Tibial artery (tissue), 4 donors: ENCODE results near the gene SLCO1B3.
A peak's percentile ranks its signal among the peaks of the same experiment; 100 is the strongest.

Experiments used
- DNase-seq, 2 donors: peaks; one replicate each; pipeline ENCODE4 v3.0.0-alpha.2; 2019
- H3K27ac ChIP-seq, 2 donors: fragments of 200-600 bp; sonication (generic) in 1 of 2; 1 replicate in 1 of 2; 2 replicates in 1 of 2; pipeline ENCODE4 v1.5.1; 2018 to 2019; ENCODE audit warnings: mild to moderate bottlenecking in 1 of 2
- H3K27me3 ChIP-seq, 2 donors: fragments of 200-600 bp; sonication (generic) in 1 of 2; one replicate each; pipeline versions ENCODE4 v1.5.1 to v1.6.0; 2016 to 2019
- H3K36me3 ChIP-seq, 3 donors: fragments of 200-600 bp; sonication (generic) in 2 of 3; one replicate each; pipeline ENCODE4 v1.5.1; 2016 to 2019; ENCODE audit warnings: mild to moderate bottlenecking in 2 of 3
- H3K4me1 ChIP-seq, 4 donors: fragments of 200-600 bp; sonication (generic) in 2 of 4; 1 replicate in 3 of 4; 2 replicates in 1 of 4; pipeline ENCODE4 v1.5.1; 2016 to 2019
- H3K4me3 ChIP-seq, 2 donors: fragments of 200-600 bp; sonication (generic) in 1 of 2; 1 replicate in 1 of 2; 2 replicates in 1 of 2; pipeline ENCODE4 v1.5.1; 2018 to 2019; ENCODE audit warnings: mild to moderate bottlenecking in 2 of 2
- H3K9me3 ChIP-seq, 3 donors: fragments of 200-600 bp; sonication (generic) in 1 of 3; one replicate each; pipeline ENCODE4 v1.5.1; 2016 to 2019
- CTCF ChIP-seq, 2 experiments: fragments of 200-600 bp in 1 of 2; fragments of 450-650 bp in 1 of 2; IDR thresholded peaks; one replicate each; pipeline ENCODE4 v1.5.1; 2017 to 2019; ENCODE audit warnings: antibody characterized with exemption in 2 of 2, mild to moderate bottlenecking in 1 of 2, moderate library complexity in 1 of 2
- intact Hi-C: fragments of 100-400 bp; cut with DNase I; formaldehyde crosslinking; loops from one replicate; pipeline ENCODE4 v1.15.0; 2023; ENCODE audit warnings: low total_unique reads

The SLCO1B3 gene

GRCh38 chr12:20832911-20833310, 22.4 kb downstream of the SLCO1B3 start:
- Histone ChIP-seq H3K27me3 (no peaks in the 10 kb centered on the region), H3K36me3 (no peaks in the 10 kb centered on the region), H3K9me3 (peaks cover 0 to 4% (median 0%) of the 10 kb centered on the region in 3 donors), H3K4me3 (no peak overlapping the region), H3K4me1 (no peaks in the 10 kb centered on the region), H3K27ac (no peak overlapping the region)
- DNase-seq, result no peak
- intact Hi-C loops, result no loop called here
- no peak for TF ChIP-seq CTCF (IDR thresholded peaks at IDR 0.05)

GRCh38 chr12:20852649-20853048, 42.1 kb downstream of the SLCO1B3 start:
- Histone ChIP-seq H3K4me3 (no peak overlapping the region), H3K27ac (no peak overlapping the region), H3K9me3 (peaks cover 0 to 6% (median 4%) of the 10 kb centered on the region in 3 donors), H3K4me1 (no peaks in the 10 kb centered on the region), H3K36me3 (no peaks in the 10 kb centered on the region), H3K27me3 (no peaks in the 10 kb centered on the region)
- no peak for TF ChIP-seq CTCF (IDR thresholded peaks at IDR 0.05)
- intact Hi-C loops, result no loop called here
- no peak for DNase-seq

DNA sequence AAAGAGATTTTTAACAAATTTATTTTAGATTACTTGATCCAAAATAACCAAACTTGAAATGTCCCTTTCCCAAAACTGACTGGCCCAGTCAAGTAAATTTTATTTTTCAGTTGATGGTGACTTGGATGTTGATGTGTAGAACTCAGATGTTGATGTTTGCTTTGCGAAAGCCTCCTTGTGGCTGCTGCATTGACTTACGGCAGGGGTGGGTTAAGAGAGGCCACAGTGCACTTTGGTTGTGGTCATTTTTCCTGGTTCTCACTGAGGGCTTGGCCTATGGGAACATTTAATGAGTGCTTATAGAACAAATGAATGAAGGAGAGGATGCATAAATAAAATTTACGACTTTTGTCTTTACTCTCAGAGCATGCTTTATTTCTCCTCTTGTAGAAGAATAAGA, 52.6 kb downstream of the SLCO1B3 start:
- Histone ChIP-seq H3K9me3 (no peaks in the 10 kb centered on the region), H3K4me1 (no peaks in the 10 kb centered on the region), H3K36me3 (no peaks in the 10 kb centered on the region), H3K27me3 (no peaks in the 10 kb centered on the region), H3K27ac (no peak overlapping the region), H3K4me3 (no peak overlapping the region)
- DNase-seq, result no peak
- TF ChIP-seq CTCF (IDR thresholded peaks at IDR 0.05), result no peak
- intact Hi-C loops, result no loop called here

GRCh38 chr12:20865873-20866272, 55.4 kb downstream of the SLCO1B3 start:
- TF ChIP-seq CTCF (IDR thresholded peaks at IDR 0.05), result no peak
- H3K36me3 ChIP-seq, result no peaks in the 10 kb centered on the region
- H3K27me3 ChIP-seq, result no peaks in the 10 kb centered on the region
- no peaks in the 10 kb centered on the region for H3K9me3 ChIP-seq
- H3K4me3 ChIP-seq, result no peak overlapping the region
- no peak overlapping the region for H3K27ac ChIP-seq
- H3K4me1 ChIP-seq, result no peaks in the 10 kb centered on the region
- DNase-seq, result no peak
- intact Hi-C loops, result no loop called here

GRCh38 chr12:20868277-20868676, 57.8 kb downstream of the SLCO1B3 start:
- DNase-seq, result no peak
- Histone ChIP-seq H3K36me3 (no peaks in the 10 kb centered on the region), H3K4me1 (no peaks in the 10 kb centered on the region), H3K4me3 (no peak overlapping the region), H3K27ac (no peak overlapping the region), H3K27me3 (no peaks in the 10 kb centered on the region), H3K9me3 (no peaks in the 10 kb centered on the region)
- no peak for TF ChIP-seq CTCF (IDR thresholded peaks at IDR 0.05)
- intact Hi-C loops, result no loop called here

DNA sequence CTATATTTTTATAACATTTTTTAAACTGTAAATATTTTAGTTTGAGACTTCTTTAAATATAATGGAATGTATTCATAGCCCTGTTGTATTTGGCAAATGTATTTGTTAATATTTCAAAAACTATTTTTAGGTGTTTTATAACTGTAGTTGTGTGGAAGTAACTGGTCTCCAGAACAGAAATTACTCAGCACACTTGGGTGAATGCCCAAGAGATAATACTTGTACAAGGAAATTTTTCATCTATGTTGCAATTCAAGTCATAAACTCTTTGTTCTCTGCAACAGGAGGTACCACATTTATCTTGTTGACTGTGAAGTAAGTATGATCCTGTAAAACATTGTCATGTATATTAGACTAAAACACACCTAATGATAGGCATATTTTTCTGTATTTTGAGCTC, 72.8 kb downstream of the SLCO1B3 start:
- no peak for TF ChIP-seq CTCF (IDR thresholded peaks at IDR 0.05)
- Histone ChIP-seq H3K9me3 (no peaks in the 10 kb centered on the region), H3K4me1 (peaks cover 0 to 38% (median 3%) of the 10 kb centered on the region in 4 donors), H3K4me3 (no peak overlapping the region), H3K27ac (no peak overlapping the region), H3K27me3 (no peaks in the 10 kb centered on the region), H3K36me3 (no peaks in the 10 kb centered on the region)
- peak in 1 of 2 donors; percentile 72 for DNase-seq
- intact Hi-C loops, result no loop called here
